HG02588 (cell line): ENCODE measurements around the gene CTDSPL.
"Not testable (repeated sequence)": the region's sequence is repeated elsewhere in the genome, so short reads cannot be mapped to it uniquely, and the experiment has no call there.

Source experiments
- ATAC-seq: cut with Tn5 transposase; IDR thresholded peaks from one replicate; pipeline ENCODE4 v1.9.1; 2021; ENCODE audit warnings: mild to moderate bottlenecking, moderate library complexity; ENCODE audit not compliant: unreplicated experiment

The CTDSPL gene

GRCh38 chr3:37961622-37962431, 100.1 kb downstream of the CTDSPL start:
- no peak for ATAC-seq

GRCh38 chr3:37963016-37963415, 101.3 kb downstream of the CTDSPL start:
- ATAC-seq, result no peak

- no peak for ATAC-seq
These were observed 102.0 kb downstream of the CTDSPL start for GRCh38 chr3:37963635-37964034.

- no peak for ATAC-seq
These were observed 102.5 kb downstream of the CTDSPL start for GRCh38 chr3:37964146-37964545.

- ATAC-seq, result no peak
These were observed 103.0 kb downstream of the CTDSPL start for GRCh38 chr3:37964716-37965115.

- ATAC-seq, result no peak
These were observed 105.7 kb downstream of the CTDSPL start for GRCh38 chr3:37967260-37967881.

- no peak for ATAC-seq
These were observed 106.5 kb downstream of the CTDSPL start for GRCh38 chr3:37968199-37968598.

GRCh38 chr3:37968813-37969595, 107.3 kb downstream of the CTDSPL start:
- no peak for ATAC-seq

GRCh38 chr3:37969596-37970100, 108.0 kb downstream of the CTDSPL start:
- ATAC-seq, result no peak

- no peak for ATAC-seq
These were observed 109.1 kb downstream of the CTDSPL start for GRCh38 chr3:37970802-37971201.

GRCh38 chr3:37971467-37971866, 109.8 kb downstream of the CTDSPL start:
- no peak for ATAC-seq

GRCh38 chr3:37972056-37972455, 110.4 kb downstream of the CTDSPL start:
- ATAC-seq, result not testable (repeated sequence)

- ATAC-seq, result no peak
These were observed 111.8 kb downstream of the CTDSPL start for GRCh38 chr3:37973246-37974054.

GRCh38 chr3:37974121-37975083, 112.7 kb downstream of the CTDSPL start:
- peak; percentile 85 for ATAC-seq

GRCh38 chr3:37979541-37980461, 118.1 kb downstream of the CTDSPL start:
- no peak for ATAC-seq

GRCh38 chr3:37980462-37981347, 119.0 kb downstream of the CTDSPL start:
- no peak for ATAC-seq

- no peak for ATAC-seq
These were observed 119.6 kb downstream of the CTDSPL start for GRCh38 chr3:37981348-37981664.

GRCh38 chr3:37982331-37982730, 120.7 kb downstream of the CTDSPL start:
- no peak for ATAC-seq
